ENCODE results near the gene CYBC1. TPM values are rescaled to one million over a fixed set of nuclear protein-coding genes. Genes with fewer than 3 reads are reported as not detected.
A peak's percentile ranks its signal among the peaks of the same experiment; 100 is the strongest.

CYBC1 gene
- total RNA-seq, 2 experiments from 2014 or later: 60.2 to 62.4 TPM

DNA sequence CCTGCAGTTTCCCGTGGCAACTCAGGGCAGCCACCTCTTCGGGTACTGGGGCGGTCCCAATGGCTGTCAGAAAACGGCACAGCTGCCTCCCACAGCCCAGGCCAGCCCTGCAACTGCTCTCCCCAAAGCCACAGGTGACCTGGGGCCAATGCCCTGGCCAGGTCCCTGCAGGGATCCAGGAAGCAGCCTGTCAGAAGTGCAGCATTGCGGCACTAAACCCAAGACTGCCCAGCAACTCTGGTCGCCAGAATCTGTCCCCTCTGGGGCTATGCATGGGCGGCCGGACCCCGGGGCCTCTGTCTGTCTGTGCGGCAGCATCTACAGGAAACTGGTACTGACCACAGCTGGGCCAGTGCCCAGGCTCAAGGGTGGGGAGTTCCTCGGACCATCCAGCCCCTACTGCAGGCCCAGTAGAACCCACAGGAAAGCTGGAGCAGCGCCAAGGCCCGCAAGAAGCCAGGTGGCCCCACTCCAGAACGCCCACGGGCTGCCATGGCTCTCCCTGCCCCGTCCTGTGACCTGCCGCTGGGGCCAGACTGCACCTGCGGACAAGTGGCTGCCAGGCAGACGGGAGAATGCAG lies 5.5 kb downstream of the CYBC1 start:
- Mint-ChIP-seq H3K4me1 (ENCODE audit: low read depth) (peaks cover 29% of the 10 kb centered on the region), H3K4me3 (no peak overlapping the region), H3K27me3 (no peaks in the 10 kb centered on the region), H3K36me3 (ENCODE audit: low read depth) (peaks cover 25% of the 10 kb centered on the region), H3K27ac (no peak overlapping the region), H3K9me3 (no peaks in the 10 kb centered on the region)
- peaks cover 47% of the 10 kb centered on the region for H3K4me1 ChIP-seq (ENCODE audit: insufficient read depth, low read length)
- ChIA-PET POLR2A (no interaction called here), CTCF (no interaction called here)
- no peak overlapping the region for H3K27ac ChIP-seq (ENCODE audit: low read depth in 1 of 2, low read length in 2 of 2)
- no peaks in the 10 kb centered on the region for H3K9me3 ChIP-seq (ENCODE audit: control insufficient read depth in 1 of 2, insufficient read depth in 1 of 2, low read length in 2 of 2)
- intact Hi-C loops (cut with DNase I, micrococcal nuclease): no loop called here
- TF ChIP-seq CTCF (IDR thresholded peaks at IDR 0.05): no peak
- H3K27me3 ChIP-seq (ENCODE audit: control insufficient read depth in 1 of 2, insufficient read depth in 2 of 2, low read length in 2 of 2): no peaks in the 10 kb centered on the region
- peak in 1 of 14 experiments; percentile 20 for DNase-seq
- no peak for ATAC-seq (ENCODE audit: poor library complexity)
- no peak overlapping the region for H3K4me3 ChIP-seq (ENCODE audit: low read length)
- peaks cover 62% of the 10 kb centered on the region for H3K36me3 ChIP-seq (ENCODE audit: insufficient read depth, low read length)

DNA sequence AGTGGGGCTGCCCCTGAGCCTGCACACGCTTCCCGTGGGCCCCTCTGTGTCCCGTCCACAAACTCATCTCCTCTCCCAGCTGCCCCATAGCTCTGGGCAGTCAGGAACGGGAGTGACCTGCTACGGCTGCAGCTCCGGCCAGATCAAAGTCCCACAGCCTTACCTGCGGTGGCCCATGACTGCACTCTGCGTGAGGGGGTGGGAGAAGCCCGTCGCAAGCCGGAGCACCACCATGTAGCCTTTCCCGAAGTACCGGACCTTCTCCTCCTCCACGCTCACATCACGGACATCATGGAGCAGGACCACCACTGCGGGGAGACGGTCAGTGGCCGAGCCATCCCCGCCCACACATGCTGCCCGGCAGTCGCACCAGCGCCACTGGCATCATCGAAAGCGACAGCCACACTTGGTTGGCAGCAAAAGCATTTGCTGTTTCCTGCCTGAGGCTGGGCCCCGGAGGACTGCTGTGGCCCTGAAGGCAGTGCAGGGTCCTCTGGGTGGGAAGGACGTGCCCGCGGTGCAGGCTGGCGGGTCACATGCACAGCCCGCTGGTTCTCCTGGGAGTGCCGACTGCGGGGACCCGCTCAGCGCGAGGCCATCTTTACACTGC lies 6.2 kb downstream of the CYBC1 start:
- Histone ChIP-seq H3K27ac (ENCODE audit: low read depth in 1 of 2, low read length in 2 of 2) (no peak overlapping the region), H3K36me3 (ENCODE audit: insufficient read depth, low read length) (peaks cover 62% of the 10 kb centered on the region), H3K4me1 (ENCODE audit: insufficient read depth, low read length) (peaks cover 43% of the 10 kb centered on the region), H3K9me3 (ENCODE audit: control insufficient read depth in 1 of 2, insufficient read depth in 1 of 2, low read length in 2 of 2) (no peaks in the 10 kb centered on the region), H3K27me3 (ENCODE audit: control insufficient read depth in 1 of 2, insufficient read depth in 2 of 2, low read length in 2 of 2) (no peaks in the 10 kb centered on the region), H3K4me3 (ENCODE audit: low read length) (no peak overlapping the region)
- peaks cover 23% of the 10 kb centered on the region for H3K4me1 Mint-ChIP-seq (ENCODE audit: low read depth)
- DNase-seq (no peak), ATAC-seq (ENCODE audit: poor library complexity) (no peak)
- H3K27ac Mint-ChIP-seq: no peak overlapping the region
- TF ChIP-seq CTCF (IDR thresholded peaks at IDR 0.05): no peak
- H3K9me3 Mint-ChIP-seq: no peaks in the 10 kb centered on the region
- CTCF ChIA-PET: no interaction called here
- peaks cover 19% of the 10 kb centered on the region for H3K36me3 Mint-ChIP-seq (ENCODE audit: low read depth)
- POLR2A ChIA-PET: no interaction called here
- intact Hi-C loops (cut with DNase I, micrococcal nuclease): no loop called here
- H3K4me3 Mint-ChIP-seq: no peak overlapping the region
- no peaks in the 10 kb centered on the region for H3K27me3 Mint-ChIP-seq

DNA sequence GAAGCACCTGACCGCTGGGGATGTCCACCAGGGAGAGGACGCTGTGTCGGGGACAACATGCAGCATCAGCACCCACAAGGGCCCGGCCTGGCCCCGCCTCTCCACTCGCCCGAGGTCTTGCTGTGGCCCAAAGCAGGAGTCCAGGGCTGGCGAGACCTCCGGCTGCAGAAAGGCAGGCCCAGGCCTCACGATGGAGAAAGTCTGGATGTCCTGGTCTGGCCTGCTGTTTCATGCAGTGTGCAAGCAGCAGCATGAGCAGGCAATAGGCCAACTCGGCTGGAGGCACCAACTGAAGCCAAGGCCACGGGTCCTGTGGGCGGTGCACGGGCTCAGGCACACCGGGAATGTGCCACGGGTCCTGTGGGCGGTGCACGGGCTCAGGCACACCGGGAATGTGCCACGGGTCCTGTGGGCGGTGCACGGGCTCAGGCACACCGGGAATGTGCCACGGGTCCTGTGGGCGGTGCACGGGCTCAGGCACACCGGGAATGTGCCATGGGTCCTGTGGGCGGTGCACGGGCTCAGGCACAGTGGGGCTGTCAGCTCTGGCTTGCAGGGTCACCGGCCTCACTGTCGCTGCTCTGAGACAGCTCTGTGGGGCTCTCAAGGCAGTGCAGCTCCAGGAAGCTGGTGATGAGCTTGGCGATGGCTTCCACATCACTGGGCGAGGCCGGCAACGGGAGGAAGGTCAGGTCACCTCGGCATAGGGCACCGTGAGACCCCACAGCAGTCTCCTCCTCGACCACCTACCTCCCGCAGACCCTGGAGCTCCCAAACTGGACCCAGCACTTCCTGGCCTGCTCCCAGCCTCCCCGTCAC lies 6.9 kb downstream of the CYBC1 start:
- peaks cover 62% of the 10 kb centered on the region for H3K36me3 ChIP-seq (ENCODE audit: insufficient read depth, low read length)
- DNase-seq: no peak
- no peak overlapping the region for H3K27ac Mint-ChIP-seq

More for the DNA sequence above, 6.9 kb downstream of the CYBC1 start:
- peaks cover 36% of the 10 kb centered on the region for H3K4me1 ChIP-seq (ENCODE audit: insufficient read depth, low read length)
- CTCF ChIA-PET: no interaction called here
- Mint-ChIP-seq H3K27me3 (no peaks in the 10 kb centered on the region), H3K9me3 (no peaks in the 10 kb centered on the region), H3K4me3 (peak overlapping the region; percentile 38), H3K4me1 (ENCODE audit: low read depth) (peaks cover 16% of the 10 kb centered on the region), H3K36me3 (ENCODE audit: low read depth) (peaks cover 12% of the 10 kb centered on the region)
- no peak overlapping the region for H3K27ac ChIP-seq (ENCODE audit: low read depth in 1 of 2, low read length in 2 of 2)
- POLR2A ChIA-PET: no interaction called here
- H3K4me3 ChIP-seq (ENCODE audit: low read length): no peak overlapping the region
- H3K27me3 ChIP-seq (ENCODE audit: control insufficient read depth in 1 of 2, insufficient read depth in 2 of 2, low read length in 2 of 2): no peaks in the 10 kb centered on the region
- intact Hi-C loops (cut with DNase I, micrococcal nuclease): no loop called here
- no peak for ATAC-seq (ENCODE audit: poor library complexity)
- no peaks in the 10 kb centered on the region for H3K9me3 ChIP-seq (ENCODE audit: control insufficient read depth in 1 of 2, insufficient read depth in 1 of 2, low read length in 2 of 2)
- TF ChIP-seq CTCF (IDR thresholded peaks at IDR 0.05): no peak

Data from CD4-positive, alpha-beta T cell (primary cell).